HG02970 (cell line): ENCODE results near the gene S100Z.
"Not testable (repeated sequence)": the region's sequence is repeated elsewhere in the genome, so short reads cannot be mapped to it uniquely, and the experiment has no call there.

Experiments used
- ATAC-seq: cut with Tn5 transposase; IDR thresholded peaks from one replicate; pipeline ENCODE4 v1.9.1; 2021; ENCODE audit warnings: mild to moderate bottlenecking, moderate library complexity, moderate number of reproducible peaks; ENCODE audit not compliant: unreplicated experiment, low FRiP score

S100Z gene

GRCh38 chr5:76822105-76822731 lies 27.6 kb upstream of the S100Z start:
- ATAC-seq = not testable (repeated sequence)

GRCh38 chr5:76826416-76826815 lies 23.4 kb upstream of the S100Z start:
- ATAC-seq = not testable (repeated sequence)

GRCh38 chr5:76831110-76831452 lies 18.7 kb upstream of the S100Z start:
- ATAC-seq = no peak

- no peak for ATAC-seq
Measured at GRCh38 chr5:76836181-76836580, 13.6 kb upstream of the S100Z start.

DNA sequence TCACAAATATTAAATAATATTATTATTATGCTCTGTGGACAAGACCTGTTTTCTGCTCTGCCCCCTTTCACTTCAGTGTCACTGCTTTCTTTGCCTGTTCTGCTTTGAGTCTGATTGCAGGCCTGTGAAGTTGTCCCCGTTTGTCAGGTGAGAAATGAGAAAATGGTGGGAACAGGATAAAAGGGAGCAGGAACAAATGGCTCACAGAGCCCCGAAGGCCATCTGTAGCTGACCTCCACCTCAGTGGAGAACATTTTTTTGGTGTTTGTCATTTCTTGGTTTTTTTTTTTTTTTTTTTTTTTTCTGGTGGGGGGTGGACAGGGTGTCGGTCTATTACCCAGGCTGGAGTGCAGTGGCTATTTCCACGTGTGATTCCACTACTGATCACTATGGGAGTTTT lies 13.2 kb upstream of the S100Z start:
- ATAC-seq = no peak

DNA sequence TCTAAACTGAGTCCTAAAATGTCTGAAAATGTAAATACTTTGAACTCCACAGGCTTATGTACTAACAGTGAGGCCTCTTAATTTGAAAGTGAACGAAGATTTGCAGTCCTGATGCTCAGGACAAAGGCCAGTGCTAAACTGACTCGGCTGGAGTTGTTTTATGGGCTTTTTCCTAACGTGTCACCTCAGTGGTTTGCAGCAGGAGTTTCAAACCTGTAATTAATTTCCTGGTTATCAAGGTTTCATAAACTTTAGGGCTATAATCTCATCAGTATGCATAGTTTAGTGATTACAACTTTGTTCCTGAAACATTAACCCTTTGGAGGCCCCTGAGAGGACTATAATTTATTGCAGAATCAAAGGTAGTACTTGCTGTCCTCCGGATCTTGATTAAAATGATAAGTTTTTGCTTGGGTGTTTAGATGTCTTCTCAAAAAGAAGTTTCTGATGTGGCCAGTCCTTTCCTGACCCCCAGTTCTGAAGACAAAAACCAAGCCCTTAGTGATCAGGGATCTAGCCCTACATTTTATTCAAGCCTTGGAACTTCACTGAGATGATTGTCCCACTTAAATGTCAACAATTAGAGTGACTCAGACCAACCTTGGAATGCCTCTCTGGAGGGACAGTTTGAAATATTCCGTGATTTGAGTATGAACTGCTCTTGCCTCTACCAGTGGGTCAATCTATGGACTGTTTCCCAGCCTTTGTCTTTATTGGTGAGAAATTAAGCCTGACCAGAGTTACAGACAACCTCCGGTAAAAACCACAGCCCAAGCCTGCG lies 11.1 kb upstream of the S100Z start:
- no peak for ATAC-seq

- no peak for ATAC-seq
Measured at GRCh38 chr5:76841361-76841760, 8.5 kb upstream of the S100Z start.

DNA sequence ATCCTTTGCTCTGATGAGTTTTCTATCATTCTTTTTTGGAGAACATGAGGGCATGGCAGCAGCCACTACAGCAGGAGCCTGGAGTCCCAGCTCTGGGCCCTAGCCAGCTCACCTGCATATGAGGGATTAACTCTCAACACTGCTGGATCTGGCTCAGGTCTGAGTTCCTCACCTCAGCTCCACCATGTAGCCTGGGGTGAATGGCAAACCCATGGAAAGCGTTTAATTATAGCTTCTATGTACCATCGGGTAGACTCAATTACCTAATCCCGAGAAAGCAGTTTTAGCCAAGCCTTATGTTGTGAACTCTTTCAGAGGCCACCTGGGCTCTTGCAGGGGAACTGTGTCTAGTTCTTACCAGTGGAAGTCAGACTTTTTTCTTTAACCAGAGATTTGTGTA lies 3.9 kb upstream of the S100Z start:
- ATAC-seq = no peak

GRCh38 chr5:76850543-76851145 lies 830 bp downstream of the S100Z start:
- ATAC-seq = no peak

GRCh38 chr5:76851728-76852369 lies 2.0 kb downstream of the S100Z start:
- ATAC-seq = no peak

- no peak for ATAC-seq
Measured at GRCh38 chr5:76852772-76853171, 3.0 kb downstream of the S100Z start.

DNA sequence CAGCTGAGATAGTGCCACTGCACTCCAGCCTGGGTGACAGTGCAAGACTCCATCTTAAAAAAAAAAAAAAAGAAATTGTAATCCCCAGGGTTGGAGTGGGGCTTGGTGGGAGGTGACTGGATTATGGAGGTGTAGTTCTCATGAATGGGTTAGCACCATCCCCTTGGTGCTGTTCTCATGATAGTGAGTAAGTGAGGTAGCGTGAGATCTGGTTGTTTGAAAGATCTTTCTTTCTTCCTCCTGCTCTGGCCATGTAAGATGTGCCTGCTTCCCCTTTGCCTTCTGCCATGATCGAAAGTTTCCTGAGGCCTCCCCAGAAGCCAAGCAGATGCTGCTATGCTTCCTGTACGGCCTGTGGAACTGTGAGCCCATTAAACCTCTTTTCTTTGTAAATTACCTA lies 3.9 kb downstream of the S100Z start:
- not testable (repeated sequence) for ATAC-seq

- ATAC-seq = no peak
Measured at GRCh38 chr5:76854644-76855043, 4.8 kb downstream of the S100Z start.

DNA sequence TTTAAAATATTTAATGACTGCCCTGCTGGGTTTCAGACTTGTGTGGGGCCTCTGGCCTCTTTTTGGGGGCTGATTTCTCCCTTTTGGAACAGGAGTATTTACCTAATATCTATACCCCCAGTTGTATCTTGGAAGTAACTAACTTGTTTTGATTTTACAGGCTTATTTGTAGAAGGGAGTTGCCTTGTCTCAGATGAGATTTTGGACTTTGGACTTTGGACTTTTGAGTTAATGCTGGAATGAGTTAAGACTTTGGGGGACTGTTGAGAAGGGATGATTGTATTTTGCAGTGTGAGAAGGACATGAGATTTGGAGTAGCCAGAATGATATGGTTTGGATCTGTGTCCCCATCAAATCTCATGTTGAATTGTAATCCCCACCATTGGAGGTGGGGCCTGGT lies 5.7 kb downstream of the S100Z start:
- not testable (repeated sequence) for ATAC-seq

DNA sequence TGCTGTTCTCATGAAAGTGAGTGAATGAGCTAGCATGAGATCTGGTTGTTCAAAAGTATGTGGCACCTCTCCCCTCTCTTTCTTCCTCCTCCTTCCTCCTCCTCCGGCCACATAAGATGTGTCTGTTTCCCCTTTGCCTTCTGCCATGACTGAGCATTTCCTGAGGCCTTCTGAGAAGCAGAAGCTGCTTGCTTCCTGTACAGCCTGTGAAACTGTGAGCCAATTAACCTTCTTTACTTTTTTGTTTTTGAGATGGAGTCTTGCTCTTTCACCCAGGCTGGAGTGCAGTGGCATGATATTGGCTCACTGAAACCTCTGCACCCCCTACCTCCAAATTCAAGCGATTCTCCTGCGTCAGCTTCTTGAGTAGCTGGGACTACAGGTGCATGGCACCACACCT lies 6.1 kb downstream of the S100Z start:
- ATAC-seq = no peak

DNA sequence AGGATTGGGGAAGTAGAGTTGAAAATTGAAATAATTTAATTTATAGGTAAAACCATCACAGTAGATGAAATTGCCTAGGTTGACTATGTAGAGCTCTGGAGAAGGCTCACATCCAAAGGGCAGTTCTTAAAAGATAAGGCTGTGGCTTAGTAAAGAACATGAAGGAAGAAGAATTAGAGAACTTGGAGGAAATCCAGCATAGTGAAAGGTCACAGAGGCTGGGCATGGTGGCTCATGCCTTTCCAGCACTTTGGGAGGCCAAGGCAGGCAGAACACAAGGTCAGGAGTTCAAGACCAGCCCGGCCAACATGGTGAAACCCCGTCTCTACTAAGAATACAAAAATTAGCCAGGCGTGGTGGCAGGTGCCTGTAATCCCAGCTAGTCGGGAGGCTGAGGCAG lies 7.0 kb downstream of the S100Z start:
- ATAC-seq = not testable (repeated sequence)

- no peak for ATAC-seq
Measured at GRCh38 chr5:76859591-76860247, 9.9 kb downstream of the S100Z start.

GRCh38 chr5:76861612-76862011 lies 11.8 kb downstream of the S100Z start:
- no peak for ATAC-seq

- no peak for ATAC-seq
Measured at GRCh38 chr5:76863001-76863400, 13.2 kb downstream of the S100Z start.

DNA sequence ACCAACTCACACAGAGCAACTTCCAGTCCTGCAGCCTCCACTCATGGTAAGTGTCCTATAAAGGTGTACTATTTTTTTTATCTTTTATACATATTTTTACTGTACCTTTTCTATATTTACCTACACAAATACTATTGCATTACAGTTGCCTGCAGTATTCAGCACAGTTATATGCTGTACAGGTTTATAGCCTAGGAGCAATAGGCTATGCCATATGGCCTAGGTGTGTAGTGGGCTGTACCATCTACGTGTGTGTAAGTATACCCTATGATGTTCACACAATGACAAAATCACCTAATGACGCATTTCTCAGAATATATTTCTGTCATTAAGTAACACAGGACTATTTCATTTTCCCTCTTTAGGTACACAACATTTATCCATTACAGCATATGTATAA lies 16.7 kb downstream of the S100Z start:
- ATAC-seq = no peak

GRCh38 chr5:76867038-76867437 lies 17.2 kb downstream of the S100Z start:
- ATAC-seq = no peak
